Measurements from ENCODE around the gene RHBDL1. TPM values are rescaled to one million over a fixed set of nuclear protein-coding genes. Genes with fewer than 3 reads are reported as not detected.

RHBDL1 gene
- total RNA-seq, 2 donors from 2014 or later = 2.9 to 5.4 TPM

DNA sequence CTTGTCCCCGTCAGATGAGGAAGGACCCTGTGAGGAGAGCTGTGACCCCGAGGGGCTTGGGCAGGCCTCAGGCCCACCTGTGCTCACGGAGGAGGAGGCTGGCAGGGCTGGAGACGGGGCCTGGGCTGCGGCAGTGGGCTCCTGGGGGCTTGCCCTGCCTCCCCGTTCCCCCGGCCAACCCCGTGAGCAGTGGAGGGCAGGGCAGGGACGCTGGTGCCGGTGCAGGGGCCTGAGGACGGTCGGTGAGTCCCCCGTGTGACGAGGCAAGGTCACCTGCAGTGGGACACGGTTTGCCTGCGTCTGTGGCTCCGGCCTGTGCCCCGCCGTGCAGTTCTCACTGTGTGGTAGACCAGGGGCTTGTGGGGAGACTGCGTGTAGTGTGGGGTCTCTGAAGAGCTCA lies 15.9 kb upstream of the RHBDL1 start:
- ATAC-seq (replicated peaks) = no peak
- Mint-ChIP-seq H3K4me1 (no peaks in the 10 kb centered on the region), H3K9me3 (no peaks in the 10 kb centered on the region), H3K27ac (no peak overlapping the region), H3K27me3 (no peaks in the 10 kb centered on the region), H3K4me3 (no peak overlapping the region), H3K36me3 (ENCODE audit: low read depth) (no peaks in the 10 kb centered on the region)

DNA sequence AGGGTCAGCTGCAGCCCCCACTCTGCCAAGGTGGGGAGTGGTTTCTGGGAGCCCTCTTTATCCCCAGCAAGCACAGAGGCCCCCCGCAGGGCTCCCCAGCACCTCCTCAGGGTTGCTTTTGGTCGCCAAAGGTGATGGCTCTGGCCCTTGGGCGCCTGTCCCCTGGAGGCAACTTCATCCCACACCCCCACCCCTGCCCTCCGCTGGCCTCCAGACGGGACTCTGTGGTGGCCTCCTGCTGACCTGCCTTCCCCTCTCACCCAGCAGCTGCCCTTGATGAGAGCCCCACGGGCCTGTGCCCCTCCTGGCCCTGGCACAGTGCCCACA lies 15.4 kb upstream of the RHBDL1 start:
- Mint-ChIP-seq H3K4me1 (no peaks in the 10 kb centered on the region), H3K27ac (no peak overlapping the region), H3K9me3 (no peaks in the 10 kb centered on the region), H3K36me3 (ENCODE audit: low read depth) (no peaks in the 10 kb centered on the region), H3K4me3 (no peak overlapping the region), H3K27me3 (no peaks in the 10 kb centered on the region)
- ATAC-seq (replicated peaks) = peak; percentile 2

DNA sequence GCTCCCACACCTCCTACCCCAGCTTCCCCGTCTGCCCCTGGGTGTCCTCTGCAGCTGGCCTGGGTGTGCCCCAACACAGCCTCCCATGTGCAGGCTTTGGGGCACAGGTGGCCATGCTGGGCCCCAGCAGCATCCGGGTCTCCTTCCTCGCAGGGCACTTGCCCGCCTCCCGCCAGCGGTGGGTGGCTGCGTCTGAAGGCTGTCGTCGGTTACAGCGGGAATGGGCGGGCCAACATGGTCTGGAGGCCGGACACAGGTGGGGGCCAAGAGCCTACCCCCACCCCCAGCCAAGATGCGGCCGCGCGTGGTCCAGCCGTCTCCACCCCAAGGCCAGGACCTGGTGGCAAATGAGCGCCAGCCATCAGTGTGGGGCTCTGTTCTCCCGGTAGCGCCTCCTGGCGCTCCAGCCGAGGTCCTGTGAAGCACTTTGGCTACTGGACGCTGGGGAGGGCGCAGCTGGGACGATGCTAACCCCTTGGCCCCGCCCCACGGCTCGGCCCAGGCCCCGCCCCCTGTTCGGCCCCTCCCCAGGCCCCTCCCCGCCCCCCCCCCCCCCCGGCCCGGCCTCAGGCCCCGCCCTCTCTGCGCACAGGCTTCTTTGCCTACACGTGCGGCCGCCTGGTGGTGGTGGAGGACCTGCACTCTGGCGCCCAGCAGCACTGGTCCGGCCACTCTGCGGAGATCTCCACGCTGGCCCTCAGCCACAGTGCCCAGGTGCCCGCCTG lies 14.8 kb upstream of the RHBDL1 start:
- ATAC-seq (replicated peaks) = peak; percentile 79
- Mint-ChIP-seq H3K27ac (no peak overlapping the region), H3K9me3 (no peaks in the 10 kb centered on the region), H3K4me3 (peak overlapping the region; percentile 17), H3K36me3 (ENCODE audit: low read depth) (no peaks in the 10 kb centered on the region), H3K27me3 (no peaks in the 10 kb centered on the region), H3K4me1 (no peaks in the 10 kb centered on the region)

DNA sequence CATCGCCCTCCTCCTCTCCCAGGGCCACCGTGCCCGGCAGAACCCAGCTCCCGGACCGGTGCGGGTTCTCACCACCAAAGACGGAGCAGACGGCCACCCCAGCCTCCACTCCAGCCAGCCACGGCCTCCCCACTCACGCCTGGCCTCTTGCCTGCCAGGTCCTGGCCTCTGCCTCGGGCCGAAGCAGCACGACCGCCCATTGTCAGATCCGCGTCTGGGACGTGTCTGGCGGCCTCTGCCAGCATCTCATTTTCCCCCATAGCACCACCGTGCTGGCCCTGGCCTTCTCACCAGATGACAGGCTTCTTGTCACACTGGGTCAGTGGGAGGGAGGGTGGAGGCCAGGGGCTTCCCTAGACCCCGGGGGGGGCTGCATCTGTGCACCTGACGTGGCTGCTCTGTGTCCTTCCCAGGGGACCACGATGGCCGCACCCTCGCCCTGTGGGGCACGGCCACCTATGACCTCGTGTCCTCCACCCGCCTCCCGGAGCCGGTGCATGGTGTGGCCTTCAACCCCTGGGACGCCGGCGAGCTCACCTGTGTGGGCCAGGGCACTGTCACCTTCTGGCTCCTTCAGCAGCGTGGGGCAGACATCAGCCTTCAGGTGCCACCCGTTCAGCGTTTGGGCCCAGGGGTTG lies 14.2 kb upstream of the RHBDL1 start:
- H3K4me1 Mint-ChIP-seq = no peaks in the 10 kb centered on the region
- ATAC-seq (replicated peaks) = no peak
- no peaks in the 10 kb centered on the region for H3K9me3 Mint-ChIP-seq
- H3K27me3 Mint-ChIP-seq = no peaks in the 10 kb centered on the region
- peak overlapping the region; percentile 17 for H3K4me3 Mint-ChIP-seq
- no peak overlapping the region for H3K27ac Mint-ChIP-seq
- H3K36me3 Mint-ChIP-seq (ENCODE audit: low read depth) = no peaks in the 10 kb centered on the region

DNA sequence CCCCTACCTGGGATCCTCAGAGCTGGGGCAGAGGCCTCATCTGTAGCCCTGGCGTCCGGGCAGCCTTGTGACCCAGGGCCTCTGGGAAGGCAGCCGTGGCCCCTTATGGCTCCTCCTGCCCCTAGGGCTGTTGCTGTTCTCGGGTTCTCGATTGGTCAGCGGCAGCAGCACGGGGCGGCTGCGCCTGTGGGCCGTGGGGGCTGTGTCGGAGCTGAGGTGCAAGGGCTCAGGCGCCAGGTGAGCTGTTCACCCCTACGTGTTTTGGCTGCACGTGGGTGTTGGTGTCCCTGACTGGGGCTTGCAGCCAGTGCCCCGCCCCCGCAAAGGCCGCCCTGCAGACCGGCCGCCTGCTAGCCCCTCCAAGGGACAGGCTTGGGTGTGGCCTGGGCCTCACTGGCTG lies 13.4 kb upstream of the RHBDL1 start:
- Mint-ChIP-seq H3K27me3 (no peaks in the 10 kb centered on the region), H3K4me3 (no peak overlapping the region), H3K9me3 (no peaks in the 10 kb centered on the region), H3K27ac (no peak overlapping the region), H3K4me1 (no peaks in the 10 kb centered on the region), H3K36me3 (ENCODE audit: low read depth) (no peaks in the 10 kb centered on the region)
- no peak for ATAC-seq (replicated peaks)

DNA sequence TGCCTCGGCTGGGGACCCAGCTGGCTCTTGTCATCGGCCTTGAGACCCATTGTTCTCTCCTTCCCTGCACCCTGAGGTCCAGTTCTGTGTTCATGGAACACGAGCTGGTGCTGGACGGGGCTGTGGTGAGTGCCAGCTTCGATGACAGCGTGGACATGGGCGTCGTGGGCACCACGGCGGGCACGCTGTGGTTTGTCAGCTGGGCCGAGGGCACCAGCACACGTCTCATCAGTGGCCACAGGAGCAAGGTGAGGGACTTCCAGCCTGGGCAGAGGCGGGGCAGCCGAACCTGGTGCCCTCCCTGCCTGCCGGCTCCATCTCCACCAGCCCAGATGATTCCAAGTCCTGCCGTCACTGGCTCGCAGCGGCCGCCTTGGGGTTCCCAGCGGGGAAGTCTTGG lies 12.9 kb upstream of the RHBDL1 start:
- Mint-ChIP-seq H3K9me3 (no peaks in the 10 kb centered on the region), H3K27ac (no peak overlapping the region), H3K4me1 (no peaks in the 10 kb centered on the region), H3K36me3 (ENCODE audit: low read depth) (no peaks in the 10 kb centered on the region), H3K4me3 (no peak overlapping the region), H3K27me3 (no peaks in the 10 kb centered on the region)
- no peak for ATAC-seq (replicated peaks)

DNA sequence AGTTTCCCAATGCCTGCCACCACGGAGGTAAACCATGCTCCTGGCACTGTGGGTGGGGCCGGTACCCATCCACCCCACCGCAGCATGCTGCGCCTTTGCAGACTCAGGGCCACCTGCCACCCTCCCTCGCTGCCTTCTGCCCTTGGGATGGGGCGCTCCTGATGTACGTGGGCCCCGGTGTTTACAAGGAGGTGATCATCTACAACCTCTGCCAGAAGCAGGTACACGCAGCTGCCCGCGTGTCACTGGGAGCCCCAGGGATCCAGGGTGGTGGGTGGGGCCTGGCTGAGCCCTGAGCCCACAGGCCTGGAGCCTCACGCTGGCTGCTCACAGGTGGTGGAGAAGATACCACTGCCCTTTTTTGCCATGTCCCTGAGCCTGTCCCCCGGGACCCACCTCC lies 8.9 kb upstream of the RHBDL1 start:
- no peaks in the 10 kb centered on the region for H3K4me1 Mint-ChIP-seq
- no peaks in the 10 kb centered on the region for H3K27me3 Mint-ChIP-seq
- ATAC-seq (replicated peaks) = no peak
- H3K9me3 Mint-ChIP-seq = no peaks in the 10 kb centered on the region
- no peak overlapping the region for H3K27ac Mint-ChIP-seq
- H3K36me3 Mint-ChIP-seq (ENCODE audit: low read depth) = peaks cover 20% of the 10 kb centered on the region
- no peak overlapping the region for H3K4me3 Mint-ChIP-seq

DNA sequence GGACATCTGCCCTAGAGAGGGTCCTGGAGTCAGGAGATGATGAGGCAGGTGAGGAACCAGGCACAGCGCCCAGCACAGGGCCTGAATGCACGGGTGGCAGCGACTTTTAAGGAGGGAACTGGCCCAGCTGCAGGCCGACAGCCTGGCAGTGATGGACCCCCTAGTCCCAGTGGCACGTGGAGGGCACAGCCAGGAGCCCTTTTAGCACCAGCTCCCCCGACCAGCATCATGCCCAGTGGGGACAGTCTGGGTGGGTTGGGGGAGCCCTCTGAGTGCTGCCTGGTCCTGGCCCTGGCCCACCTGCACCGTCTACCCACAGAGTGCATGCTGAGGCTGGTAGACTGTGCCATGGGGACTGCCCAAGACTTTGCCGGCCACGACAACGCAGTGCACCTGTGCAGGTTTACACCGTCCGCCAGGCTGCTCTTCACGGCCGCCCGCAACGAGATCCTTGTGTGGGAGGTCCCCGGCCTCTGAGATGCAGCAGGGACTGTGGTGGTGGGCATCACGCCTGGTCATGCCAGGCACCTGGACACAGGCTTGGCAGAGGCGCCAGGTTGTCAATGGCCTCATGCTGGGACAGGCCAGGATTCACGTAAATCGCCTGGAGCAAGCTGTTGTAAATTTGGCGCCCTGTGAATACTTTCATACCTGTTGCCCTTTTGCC lies 8.2 kb upstream of the RHBDL1 start:
- H3K4me1 Mint-ChIP-seq = no peaks in the 10 kb centered on the region
- peak overlapping the region; percentile 71 for H3K4me3 Mint-ChIP-seq
- no peaks in the 10 kb centered on the region for H3K9me3 Mint-ChIP-seq
- H3K27ac Mint-ChIP-seq = peak overlapping the region; percentile 73
- H3K27me3 Mint-ChIP-seq = no peaks in the 10 kb centered on the region
- H3K36me3 Mint-ChIP-seq (ENCODE audit: low read depth) = peaks cover 20% of the 10 kb centered on the region
- ATAC-seq (replicated peaks) = no peak

DNA sequence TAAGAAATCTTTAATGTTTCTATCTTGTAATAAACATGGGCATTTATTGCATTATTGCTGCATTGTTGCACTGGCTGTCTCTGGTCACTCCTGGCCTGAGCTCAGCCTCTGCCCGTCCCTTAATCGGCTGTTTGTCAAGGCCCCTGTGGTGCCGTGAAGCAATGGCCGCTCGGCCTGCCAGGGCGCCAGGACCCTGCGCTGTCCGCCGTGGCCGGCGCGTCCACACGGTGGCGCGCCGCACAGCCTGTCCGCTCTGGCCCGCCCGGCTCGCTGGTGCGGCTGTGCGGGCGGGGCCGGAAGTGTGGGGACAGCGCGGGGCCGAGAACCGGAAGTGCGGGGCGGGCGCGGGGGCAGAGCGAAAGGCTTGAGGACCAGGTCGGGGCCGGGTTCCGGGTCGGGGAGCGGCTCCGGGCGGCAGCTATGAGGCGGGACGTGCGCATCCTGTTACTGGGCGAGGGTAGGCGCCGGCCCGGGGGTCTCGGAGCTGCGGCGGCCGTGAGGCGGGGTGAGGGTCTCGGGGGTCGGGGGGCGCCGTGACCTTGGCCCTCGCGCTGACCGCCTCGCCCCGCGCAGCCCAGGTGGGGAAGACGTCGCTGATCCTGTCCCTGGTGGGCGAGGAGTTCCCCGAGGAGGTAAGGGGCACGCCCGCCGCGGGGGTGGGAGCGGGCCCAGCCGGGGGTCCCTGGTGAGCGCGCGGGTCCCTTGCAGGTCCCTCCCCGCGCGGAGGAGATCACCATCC lies 7.5 kb upstream of the RHBDL1 start, which contains the start of gene RHOT2:
Gene RHOT2 (plus strand): TSS at position 353 of the 739 bp plus-strand sequence. CDS start 68 bp downstream, at position 421.
- no peaks in the 10 kb centered on the region for H3K4me1 Mint-ChIP-seq
- H3K9me3 Mint-ChIP-seq = no peaks in the 10 kb centered on the region
- peak; percentile 99 for ATAC-seq (replicated peaks)
- peaks cover 25% of the 10 kb centered on the region for H3K36me3 Mint-ChIP-seq (ENCODE audit: low read depth)
- peak within 1 kb of the TSS; percentile 73 for H3K27ac Mint-ChIP-seq
- H3K4me3 Mint-ChIP-seq = peak within 1 kb of the TSS; percentile 71
- H3K27me3 Mint-ChIP-seq = no peaks in the 10 kb centered on the region

DNA sequence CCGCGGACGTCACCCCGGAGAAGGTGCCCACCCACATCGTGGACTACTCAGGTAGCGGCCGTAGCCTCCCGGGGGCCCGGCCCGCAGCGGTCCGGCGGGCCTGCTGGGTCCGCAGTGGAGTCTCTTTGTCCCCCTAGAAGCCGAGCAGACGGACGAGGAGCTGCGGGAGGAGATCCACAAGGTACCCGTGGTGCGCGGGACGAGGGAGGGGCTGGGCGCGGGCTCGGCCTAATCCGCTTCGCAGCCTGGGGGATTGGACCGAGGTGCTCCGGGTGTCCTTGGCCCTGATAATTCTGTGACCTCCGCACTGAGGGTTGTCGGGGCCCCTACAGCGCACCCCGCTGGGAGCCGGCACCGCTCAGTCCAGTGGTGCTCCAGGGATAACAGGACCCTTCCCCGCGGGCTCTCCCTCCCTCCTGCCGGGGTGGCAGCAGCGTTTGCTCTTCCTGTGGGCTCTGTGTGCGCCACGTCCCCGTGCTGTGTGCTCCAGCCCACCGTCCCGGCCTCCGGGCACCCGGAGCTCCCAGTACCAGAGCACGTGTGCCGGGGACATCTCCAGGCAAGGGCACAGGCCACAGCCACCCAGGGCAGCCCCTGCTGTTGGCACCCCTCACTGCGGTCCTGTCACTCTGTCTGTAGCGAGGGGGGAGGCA lies 6.8 kb upstream of the RHBDL1 start:
- ATAC-seq (replicated peaks) = peak; percentile 15
- Mint-ChIP-seq H3K27ac (peak overlapping the region; percentile 17), H3K4me1 (no peaks in the 10 kb centered on the region), H3K36me3 (ENCODE audit: low read depth) (peaks cover 29% of the 10 kb centered on the region), H3K9me3 (no peaks in the 10 kb centered on the region), H3K27me3 (no peaks in the 10 kb centered on the region), H3K4me3 (peak overlapping the region; percentile 71)

DNA sequence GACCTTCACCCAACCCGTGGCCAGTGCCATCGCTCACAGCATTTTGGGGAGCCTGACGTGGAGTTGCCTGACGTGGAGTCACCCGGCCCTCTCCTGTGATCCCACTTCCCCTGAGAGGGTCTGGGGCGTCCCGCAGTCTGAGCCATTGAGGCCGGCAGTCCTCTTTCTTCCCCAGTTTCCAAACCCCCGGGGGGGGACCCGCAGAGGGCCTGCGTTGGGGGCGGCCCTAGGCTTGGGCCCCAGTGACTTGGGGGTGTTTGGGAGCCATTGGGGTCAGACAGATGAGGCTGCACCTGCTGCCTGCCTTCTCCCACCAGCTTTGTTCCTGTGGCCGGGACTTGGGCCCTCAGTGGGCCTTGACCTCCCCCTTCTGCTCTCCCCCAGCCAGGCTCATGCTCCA lies 5.8 kb upstream of the RHBDL1 start:
- Mint-ChIP-seq H3K4me3 (peak overlapping the region; percentile 50), H3K27me3 (no peaks in the 10 kb centered on the region)
- ATAC-seq (replicated peaks) = no peak

DNA sequence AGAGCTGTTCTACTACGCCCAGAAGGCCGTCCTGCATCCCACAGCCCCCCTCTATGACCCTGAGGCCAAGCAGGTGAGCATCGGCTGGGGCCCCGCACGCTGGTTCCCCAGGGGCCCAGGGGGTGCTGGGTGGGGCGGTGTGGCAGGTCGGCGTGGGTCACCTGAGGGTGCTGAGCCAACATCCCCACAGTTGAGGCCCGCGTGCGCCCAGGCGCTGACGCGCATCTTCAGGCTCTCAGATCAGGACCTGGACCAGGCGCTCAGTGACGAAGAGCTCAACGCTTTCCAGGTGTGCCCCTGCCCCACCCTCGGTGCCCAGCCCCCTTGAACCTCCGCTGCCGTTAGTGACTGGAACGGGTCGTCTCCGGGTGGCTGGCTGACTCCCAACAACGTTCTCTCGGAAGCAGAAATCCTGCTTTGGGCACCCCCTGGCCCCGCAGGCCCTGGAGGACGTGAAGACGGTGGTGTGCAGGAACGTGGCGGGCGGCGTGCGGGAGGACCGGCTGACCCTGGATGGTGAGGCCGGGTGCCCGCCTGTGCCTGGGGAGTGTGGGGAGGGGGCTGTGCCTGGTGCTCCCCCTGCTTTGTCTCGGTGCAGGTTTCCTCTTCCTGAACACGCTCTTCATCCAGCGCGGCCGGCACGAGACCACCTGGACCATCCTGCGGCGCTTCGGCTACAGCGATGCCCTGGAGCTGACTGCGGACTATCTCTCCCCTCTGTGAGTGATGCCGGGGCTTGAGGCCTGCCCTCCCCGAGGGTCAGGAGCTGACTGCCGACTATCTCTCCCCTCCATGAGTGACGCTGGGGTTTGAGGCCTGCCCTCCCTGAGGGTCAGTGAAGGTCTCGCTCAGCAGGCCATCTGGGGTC lies 4.8 kb upstream of the RHBDL1 start:
- no peak overlapping the region for H3K4me3 Mint-ChIP-seq
- ATAC-seq (replicated peaks) = no peak
- H3K9me3 Mint-ChIP-seq = no peaks in the 10 kb centered on the region
- H3K36me3 Mint-ChIP-seq (ENCODE audit: low read depth) = peaks cover 35% of the 10 kb centered on the region
- H3K27ac Mint-ChIP-seq = no peak overlapping the region
- H3K4me1 Mint-ChIP-seq = no peaks in the 10 kb centered on the region
- H3K27me3 Mint-ChIP-seq = no peaks in the 10 kb centered on the region

More for the DNA sequence above, 5.8 kb upstream of the RHBDL1 start:
- H3K9me3 Mint-ChIP-seq = no peaks in the 10 kb centered on the region
- H3K36me3 Mint-ChIP-seq (ENCODE audit: low read depth) = peaks cover 35% of the 10 kb centered on the region
- H3K4me1 Mint-ChIP-seq = no peaks in the 10 kb centered on the region
- H3K27ac Mint-ChIP-seq = no peak overlapping the region

DNA sequence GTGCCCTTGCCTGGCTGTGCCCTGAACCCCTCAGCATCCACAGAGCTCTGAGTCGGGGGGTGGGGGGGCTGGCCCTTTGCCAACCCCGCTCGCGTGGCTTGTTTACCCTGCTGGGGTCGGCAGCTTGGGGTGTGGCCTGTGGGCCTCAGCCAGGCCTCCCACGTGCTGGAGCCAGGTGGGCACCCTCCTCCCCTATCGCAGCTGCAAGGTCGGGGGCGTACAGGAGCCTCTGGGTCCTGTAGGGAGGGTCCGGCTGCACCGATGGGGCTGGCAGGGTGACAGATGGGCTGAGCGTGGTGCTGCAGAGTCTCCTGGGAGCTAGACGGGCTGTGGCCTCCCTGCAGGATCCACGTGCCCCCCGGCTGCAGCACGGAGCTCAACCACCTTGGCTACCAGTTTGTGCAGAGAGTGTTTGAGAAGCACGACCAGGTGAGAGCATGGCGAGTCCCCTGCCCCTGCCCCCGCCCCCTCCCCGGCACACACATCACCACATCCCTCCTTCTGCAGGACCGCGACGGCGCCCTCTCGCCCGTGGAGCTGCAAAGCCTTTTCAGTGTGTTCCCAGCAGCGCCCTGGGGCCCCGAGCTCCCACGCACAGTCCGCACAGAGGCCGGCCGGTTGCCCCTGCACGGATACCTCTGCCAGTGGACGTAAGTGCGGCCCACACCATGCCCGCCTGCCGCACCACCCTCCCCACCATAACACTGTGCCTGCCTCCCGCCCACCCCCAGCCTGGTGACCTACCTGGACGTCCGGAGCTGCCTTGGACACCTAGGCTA lies 3.9 kb upstream of the RHBDL1 start:
- Mint-ChIP-seq H3K27ac (no peak overlapping the region), H3K4me1 (no peaks in the 10 kb centered on the region), H3K4me3 (no peak overlapping the region), H3K27me3 (no peaks in the 10 kb centered on the region), H3K36me3 (ENCODE audit: low read depth) (peaks cover 35% of the 10 kb centered on the region), H3K9me3 (no peaks in the 10 kb centered on the region)
- no peak for ATAC-seq (replicated peaks)
